Heart left ventricle (tissue), 16 donors: Measurements from ENCODE around the gene POU6F2. TPM values are rescaled to one million over a fixed set of nuclear protein-coding genes. Genes with fewer than 3 reads are reported as not detected.

Source experiments
- ATAC-seq, 4 donors: fragments of 200-7000 bp; cut with Tn5 transposase; one replicate each; pipeline ENCODE4 v1.9.1; 2020 to 2022; ENCODE audit warnings: moderate library complexity in 4 of 4, mild to moderate bottlenecking in 3 of 4, moderate number of reproducible peaks in 1 of 4
- DNase-seq, 5 donors: peaks; one replicate each; pipeline ENCODE4 v3.0.0-alpha.2; 2020
- H3K27ac ChIP-seq, 12 donors: fragments of 200-600 bp; sonication (generic) in 4 of 12; one replicate each; pipeline versions ENCODE4 v1.5.0 to v1.8.0; 2016 to 2022; ENCODE audit warnings: mild to moderate bottlenecking in 2 of 12
- H3K27me3 ChIP-seq, 9 donors: fragments of 200-600 bp; sonication (generic) in 2 of 9; one replicate each; pipeline versions ENCODE4 v1.5.1 to v1.8.0; 2016 to 2022; ENCODE audit warnings: mild to moderate bottlenecking in 3 of 9
- H3K36me3 ChIP-seq, 9 donors: fragments of 200-600 bp; sonication (generic) in 2 of 9; one replicate each; pipeline versions ENCODE4 v1.5.0 to v1.8.0; 2018 to 2022; ENCODE audit warnings: mild to moderate bottlenecking in 2 of 9
- H3K4me1 ChIP-seq, 12 donors: fragments of 200-600 bp; sonication (generic) in 4 of 12; one replicate each; pipeline versions ENCODE4 v1.5.0 to v1.8.0; 2016 to 2022; ENCODE audit warnings: mild to moderate bottlenecking in 3 of 12
- H3K4me3 ChIP-seq, 12 donors: fragments of 200-600 bp; sonication (generic) in 4 of 12; one replicate each; pipeline versions ENCODE4 v1.5.0 to v1.8.0; 2017 to 2022; ENCODE audit warnings: mild to moderate bottlenecking in 9 of 12, moderate library complexity in 4 of 12
- H3K9me3 ChIP-seq, 12 donors: fragments of 200-600 bp; sonication (generic) in 4 of 12; one replicate each; pipeline versions ENCODE4 v1.5.0 to v1.8.0; 2016 to 2022; ENCODE audit warnings: mild to moderate bottlenecking in 1 of 12
- CTCF ChIP-seq, 12 donors: fragments of 200-600 bp; sonication (generic) in 4 of 12; IDR thresholded peaks; one replicate each; pipeline versions ENCODE4 v1.5.0 to v1.8.0; 2018 to 2022; ENCODE audit warnings: antibody characterized with exemption in 12 of 12, mild to moderate bottlenecking in 5 of 12
- POLR2A ChIP-seq, 2 donors: fragments of 450-650 bp; IDR thresholded peaks; one replicate each; pipeline ENCODE4 v1.6.1; 2017; ENCODE audit warnings: antibody characterized with exemption in 2 of 2, mild to moderate bottlenecking in 2 of 2, moderate library complexity in 2 of 2
- WGBS, 4 donors: extraction: QIAGEN DNeasy Blood & Tissue Kit in 2 of 4; methylation state at CpG; one replicate each; pipeline versions ENCODE4 v1.1.5 to v1.1.7; 2013 to 2018; 5-methylcytosine and 5-hydroxymethylcytosine counted together
- intact Hi-C, 10 donors: fragments of 100-400 bp; cut with DNase I; formaldehyde crosslinking; loops; one replicate each; pipeline versions ENCODE4 v1.11.1 to v1.14.2; 2022
- polyA plus RNA-seq, 2 donors: library from polyadenylated mRNA; stranded (reverse); fragments of 200-250 nt; gene quantifications; one replicate each; pipeline ENCODE4 v1.2.3, GENCODE V29; 2013
- total RNA-seq, 9 donors: library from RNA; depleted of rRNA in 2 of 9; stranded (reverse); fragments of >200 nt in 2 of 9; fragmentation: NEBNext Ultra II Directional in 3 of 9; extraction: Animal tissue kit (Norgen Biotek cat#: 25700) in 3 of 9; gene quantifications; one replicate each; pipeline versions ENCODE4 v1.1.0 to v1.2.4, GENCODE V29; 2016 to 2023
- donor health status: ischemic (EF 13 %, LVEDD 7.1; RV severe dilation, severe dysfunction).
- donor health status: healthy with polysubstance abuse.
- donor health status: DM: no; HTN: yes; CAD: no.
- donor health status: DM: no; HTN: no; CAD: no.
- donor health status: ischemic (EF 25% LVEDD 6.9; RV normal size, moderate dysfunction).
- donor health status: ischemic (EF 25% LVEDD 5.7; RV mildly dilated, moderate dysfunction).
- donor health status: healthy.
- donor health status: DM: yes; HTN: yes; CAD: no.
- donor health status: ischemic (EF 35%, LVEDD 5.7; RV mildly dilated, moderate dysfunction).
- donor health status: nonischemic (EF 11% LVEDD 7.7; RV severe dilation, severe dysfunction).
- donor health status: DM: yes; HTN: yes; CAD: no.
- donor health status: PGD.
- donor health status: ischemic (EF 29% LVEDD 5.4; RV normal size, mild dysfunction).
- donor health status: nonischemic (EF 23%, LVEDD 6.1; RV moderate dilation, normal function).

The POU6F2 gene
- total and polyA plus RNA-seq, 11 donors: 0.03 to 1.2 (median 0.38) TPM; not detected in 2

GRCh38 chr7:39414224-39415035 is 436.7 kb downstream of the POU6F2 start:
- WGBS, 4 donors: 2 to 4% (median 3%) methylated on average over 19 to 40 of the region's 40 CpGs
- H3K27ac ChIP-seq: peak overlapping the region in 2 of 12 donors; percentile 29 to 52
- peak overlapping the region; percentile 18 to 64 (median 56) for H3K4me3 ChIP-seq
- H3K9me3 ChIP-seq: no peaks in the 10 kb centered on the region
- TF ChIP-seq POLR2A (IDR thresholded peaks at IDR 0.05): no peak
- peak in 1 of 12 donors; percentile 8 for TF ChIP-seq CTCF (IDR thresholded peaks at IDR 0.05)
- no peaks in the 10 kb centered on the region for H3K36me3 ChIP-seq
- intact Hi-C loops: loop anchor here in 1 of 10 donors (10.0 kb wide), 1 partner anchor 330 kb away; no protein-coding TSS in a partner anchor
- peak; percentile 18 to 67 (median 35) for DNase-seq
- peaks cover 0 to 15% (median 1%) of the 10 kb centered on the region in 12 donors for H3K4me1 ChIP-seq
- H3K27me3 ChIP-seq: peaks cover 0 to 20% (median 2%) of the 10 kb centered on the region in 9 donors
- ATAC-seq: peak in 3 of 4 donors; percentile 65 to 88 (median 86)

GRCh38 chr7:39415091-39415787 is 437.5 kb downstream of the POU6F2 start:
- no peaks in the 10 kb centered on the region for H3K36me3 ChIP-seq
- DNase-seq: no peak
- H3K27me3 ChIP-seq: peaks cover 0 to 20% (median 2%) of the 10 kb centered on the region in 9 donors
- no peaks in the 10 kb centered on the region for H3K9me3 ChIP-seq
- H3K27ac ChIP-seq: no peak overlapping the region
- peaks cover 0 to 15% (median 1%) of the 10 kb centered on the region in 12 donors for H3K4me1 ChIP-seq
- ATAC-seq: no peak
- no peak for TF ChIP-seq POLR2A (IDR thresholded peaks at IDR 0.05)
- TF ChIP-seq CTCF (IDR thresholded peaks at IDR 0.05): no peak
- WGBS, 4 donors: 83 to 90% (median 87%) methylated on average over 13 of the region's 13 CpGs
- intact Hi-C loops: loop anchor here in 1 of 10 donors (10.0 kb wide), 1 partner anchor 330 kb away; no protein-coding TSS in a partner anchor
- peak overlapping the region in 7 of 12 donors; percentile 44 to 64 (median 58) for H3K4me3 ChIP-seq

GRCh38 chr7:39416866-39417265 is 439.2 kb downstream of the POU6F2 start:
- Histone ChIP-seq H3K9me3 (no peaks in the 10 kb centered on the region), H3K36me3 (no peaks in the 10 kb centered on the region), H3K4me3 (no peak overlapping the region), H3K27ac (no peak overlapping the region), H3K4me1 (peaks cover 0 to 15% (median 1%) of the 10 kb centered on the region in 12 donors), H3K27me3 (peaks cover 0 to 33% (median 2%) of the 10 kb centered on the region in 9 donors)
- 77 to 91% (median 82%) methylated on average over 3 of the region's 3 CpGs for WGBS, 4 donors
- ATAC-seq (no peak), DNase-seq (no peak)
- TF ChIP-seq POLR2A (IDR thresholded peaks at IDR 0.05): no peak
- no peak for TF ChIP-seq CTCF (IDR thresholded peaks at IDR 0.05)
- intact Hi-C loops: loop anchor here in 1 of 10 donors (10.0 kb wide), 1 partner anchor 332 kb away; no protein-coding TSS in a partner anchor

- Histone ChIP-seq H3K9me3 (no peaks in the 10 kb centered on the region), H3K4me3 (no peak overlapping the region), H3K4me1 (peaks cover 0 to 15% (median 1%) of the 10 kb centered on the region in 12 donors), H3K27ac (no peak overlapping the region), H3K36me3 (no peaks in the 10 kb centered on the region), H3K27me3 (peaks cover 0 to 33% (median 2%) of the 10 kb centered on the region in 9 donors)
- DNase-seq (no peak), ATAC-seq (no peak)
- intact Hi-C loops: loop anchor here in 1 of 10 donors (10.0 kb wide), 1 partner anchor 333 kb away; no protein-coding TSS in a partner anchor
- WGBS, 4 donors: 73 to 84% (median 77%) methylated on average over 1 of the region's 1 CpG
- no peak for TF ChIP-seq POLR2A (IDR thresholded peaks at IDR 0.05)
- TF ChIP-seq CTCF (IDR thresholded peaks at IDR 0.05): no peak
Observed at GRCh38 chr7:39417642-39418041, 439.9 kb downstream of the POU6F2 start.
